Bronchial epithelial cell (primary cell): ENCODE measurements around the gene RUNX1. TPM values are rescaled to one million over a fixed set of nuclear protein-coding genes. Genes with fewer than 3 reads are reported as not detected.

Source experiments
- DNase-seq: peaks from one replicate; pipeline ENCODE4 v3.0.0-alpha.2; 2010; ENCODE audit warnings: low read depth
- FAIRE-seq: peaks from 2 replicates; lab custom pipeline; 2011; peaks lifted over from hg19 to GRCh38; lab: Jason Lieb, UNC
- H3K27me3 ChIP-seq: 2 replicates; pipeline ENCODE4 v1.5.1; 2011; ENCODE audit warnings: low read length; ENCODE audit not compliant: control insufficient read depth, insufficient read depth
- H3K36me3 ChIP-seq: 2 replicates; pipeline ENCODE4 v1.5.1; 2011; ENCODE audit warnings: low read length; ENCODE audit not compliant: control insufficient read depth, insufficient read depth
- H3K4me3 ChIP-seq: 2 replicates; pipeline ENCODE4 v1.5.1; 2011; ENCODE audit warnings: mild to moderate bottlenecking, low read depth, low read length, control low read depth
- total RNA-seq: library from RNA; depleted of rRNA; stranded (reverse); fragments of >200 nt; gene quantifications from 2 replicates; pipeline ENCODE4 v1.2.1, GENCODE V29; 2014
- TF ChIP-seq, protein P1 (sequence below): IDR thresholded peaks from 2 replicates; pipeline ENCODE4 v1.5.1; 2011; ENCODE audit warnings: mild to moderate bottlenecking, moderate library complexity, low read length, control low read depth, inconsistent platforms; ENCODE audit not compliant: insufficient read depth, severe bottlenecking

Gene RUNX1
- total RNA-seq, 1 donor from 2014 or later, result 11.8 TPM

GRCh38 chr21:35045542-35046262, 3.4 kb downstream of the RUNX1 start:
- no peaks in the 10 kb centered on the region for H3K27me3 ChIP-seq
- no peak overlapping the region for H3K4me3 ChIP-seq
- TF ChIP-seq, protein P1, sequence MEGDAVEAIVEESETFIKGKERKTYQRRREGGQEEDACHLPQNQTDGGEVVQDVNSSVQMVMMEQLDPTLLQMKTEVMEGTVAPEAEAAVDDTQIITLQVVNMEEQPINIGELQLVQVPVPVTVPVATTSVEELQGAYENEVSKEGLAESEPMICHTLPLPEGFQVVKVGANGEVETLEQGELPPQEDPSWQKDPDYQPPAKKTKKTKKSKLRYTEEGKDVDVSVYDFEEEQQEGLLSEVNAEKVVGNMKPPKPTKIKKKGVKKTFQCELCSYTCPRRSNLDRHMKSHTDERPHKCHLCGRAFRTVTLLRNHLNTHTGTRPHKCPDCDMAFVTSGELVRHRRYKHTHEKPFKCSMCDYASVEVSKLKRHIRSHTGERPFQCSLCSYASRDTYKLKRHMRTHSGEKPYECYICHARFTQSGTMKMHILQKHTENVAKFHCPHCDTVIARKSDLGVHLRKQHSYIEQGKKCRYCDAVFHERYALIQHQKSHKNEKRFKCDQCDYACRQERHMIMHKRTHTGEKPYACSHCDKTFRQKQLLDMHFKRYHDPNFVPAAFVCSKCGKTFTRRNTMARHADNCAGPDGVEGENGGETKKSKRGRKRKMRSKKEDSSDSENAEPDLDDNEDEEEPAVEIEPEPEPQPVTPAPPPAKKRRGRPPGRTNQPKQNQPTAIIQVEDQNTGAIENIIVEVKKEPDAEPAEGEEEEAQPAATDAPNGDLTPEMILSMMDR, result no peak
- FAIRE-seq (no peak), DNase-seq (no peak)
- no peaks in the 10 kb centered on the region for H3K36me3 ChIP-seq

- no peak overlapping the region for H3K4me3 ChIP-seq
- no peak for FAIRE-seq
Measured at GRCh38 chr21:35044770-35045541, 4.1 kb downstream of the RUNX1 start.

GRCh38 chr21:35044128-35044527, 5.0 kb downstream of the RUNX1 start:
- no peak for FAIRE-seq
- TF ChIP-seq, protein P1, result no peak
- H3K36me3 ChIP-seq, result no peaks in the 10 kb centered on the region

More at GRCh38 chr21:35044770-35045541, 4.1 kb downstream of the RUNX1 start:
- TF ChIP-seq, protein P1, result no peak
- H3K36me3 ChIP-seq, result no peaks in the 10 kb centered on the region
- DNase-seq, result no peak
- no peaks in the 10 kb centered on the region for H3K27me3 ChIP-seq

DNA sequence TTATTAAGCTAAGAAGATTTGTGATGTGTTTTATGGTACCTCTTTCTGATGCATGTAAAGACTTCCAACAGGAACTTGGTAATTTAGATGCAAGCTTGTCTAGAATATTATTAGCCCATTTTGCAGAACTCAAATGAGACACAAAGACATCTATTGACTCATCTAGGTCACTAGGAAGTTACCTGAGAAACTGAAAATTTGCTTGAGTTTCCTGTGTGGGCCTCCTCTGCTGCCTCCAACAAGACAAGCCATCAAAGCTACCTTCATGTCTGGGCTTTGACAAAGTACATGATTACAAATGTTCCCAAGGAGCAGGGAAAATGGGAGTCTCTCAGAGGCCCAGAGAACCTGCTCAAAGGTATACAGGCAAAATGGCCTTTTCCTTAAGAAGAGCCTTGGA, 5.6 kb downstream of the RUNX1 start:
- H3K36me3 ChIP-seq, result no peaks in the 10 kb centered on the region
- TF ChIP-seq, protein P1, result no peak
- FAIRE-seq (no peak), DNase-seq (no peak)
- no peak overlapping the region for H3K4me3 ChIP-seq
- H3K27me3 ChIP-seq, result no peaks in the 10 kb centered on the region

More at GRCh38 chr21:35044128-35044527, 5.0 kb downstream of the RUNX1 start:
- H3K27me3 ChIP-seq, result no peaks in the 10 kb centered on the region
- DNase-seq, result no peak
- no peak overlapping the region for H3K4me3 ChIP-seq

DNA sequence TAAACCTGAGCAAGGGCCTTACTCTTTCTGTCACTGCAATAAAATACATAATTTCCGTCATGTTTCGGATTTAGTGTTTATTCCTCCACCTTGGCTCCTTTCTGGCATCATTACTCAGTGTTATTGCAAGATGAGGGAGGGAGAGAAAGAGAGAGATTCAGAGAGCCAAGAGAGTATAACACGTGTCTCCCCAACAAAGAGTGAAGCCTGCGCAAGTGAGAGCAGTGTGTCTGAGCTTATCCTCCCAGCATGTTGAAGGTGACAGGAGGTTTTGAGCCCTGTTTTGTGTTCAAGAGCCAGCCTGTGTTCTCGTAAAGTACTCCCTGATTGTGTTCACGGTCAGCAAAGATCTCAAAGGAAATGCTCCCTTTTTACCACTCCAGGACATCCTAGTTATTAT, 6.3 kb downstream of the RUNX1 start:
- TF ChIP-seq, protein P1, result no peak
- Histone ChIP-seq H3K36me3 (no peaks in the 10 kb centered on the region), H3K4me3 (no peak overlapping the region), H3K27me3 (no peaks in the 10 kb centered on the region)
- FAIRE-seq, result no peak
- no peak for DNase-seq
